HG02763 (cell line): Measurements from ENCODE around the gene GLCE.
"Not testable (repeated sequence)": the region's sequence is repeated elsewhere in the genome, so short reads cannot be mapped to it uniquely, and the experiment has no call there.

Experiments used
- ATAC-seq: cut with Tn5 transposase; IDR thresholded peaks from one replicate; pipeline ENCODE4 v1.9.1; 2021; ENCODE audit warnings: mild to moderate bottlenecking, moderate library complexity; ENCODE audit not compliant: unreplicated experiment

The GLCE gene

GRCh38 chr15:69297642-69298353, 137.4 kb downstream of the GLCE start:
- ATAC-seq = no peak

GRCh38 chr15:69298354-69298696, 137.9 kb downstream of the GLCE start:
- ATAC-seq = no peak

GRCh38 chr15:69298697-69299441, 138.4 kb downstream of the GLCE start, which contains the start of gene PAQR5:
Gene PAQR5, plus strand, starts transcription at chr15:69298912. Its CDS starts 61,169 bp downstream, at chr15:69360081.
- ATAC-seq = no peak

- no peak for ATAC-seq
These were observed 139.0 kb downstream of the GLCE start for GRCh38 chr15:69299451-69299886.

- no peak for ATAC-seq
These were observed 139.6 kb downstream of the GLCE start for GRCh38 chr15:69299943-69300588.

GRCh38 chr15:69301101-69301500, 140.7 kb downstream of the GLCE start:
- not testable (repeated sequence) for ATAC-seq

GRCh38 chr15:69302087-69302486, 141.7 kb downstream of the GLCE start:
- not testable (repeated sequence) for ATAC-seq

GRCh38 chr15:69302929-69303328, 142.5 kb downstream of the GLCE start:
- ATAC-seq = no peak

GRCh38 chr15:69303337-69304181, 143.1 kb downstream of the GLCE start:
- no peak for ATAC-seq

GRCh38 chr15:69304182-69304545, 143.7 kb downstream of the GLCE start:
- ATAC-seq = no peak

GRCh38 chr15:69305204-69305931, 144.9 kb downstream of the GLCE start:
- no peak for ATAC-seq

GRCh38 chr15:69305933-69306568, 145.6 kb downstream of the GLCE start:
- ATAC-seq = no peak

- ATAC-seq = no peak
These were observed 147.5 kb downstream of the GLCE start for GRCh38 chr15:69307939-69308338.

GRCh38 chr15:69308949-69309348, 148.5 kb downstream of the GLCE start:
- no peak for ATAC-seq

GRCh38 chr15:69311319-69311721, 150.9 kb downstream of the GLCE start:
- no peak for ATAC-seq

- ATAC-seq = no peak
These were observed 153.1 kb downstream of the GLCE start for GRCh38 chr15:69313432-69314000.

- no peak for ATAC-seq
These were observed 153.7 kb downstream of the GLCE start for GRCh38 chr15:69314131-69314530.

GRCh38 chr15:69314736-69315135, 154.3 kb downstream of the GLCE start:
- ATAC-seq = no peak

- ATAC-seq = no peak
These were observed 155.1 kb downstream of the GLCE start for GRCh38 chr15:69315402-69316110.
